Ovary (tissue), 3 donors: ENCODE data around the gene AGO4.

Source experiments
- POLR2A ChIP-seq: fragments of 450-650 bp; IDR thresholded peaks from one replicate; pipeline ENCODE4 v1.6.1; 2017; ENCODE audit warnings: antibody characterized with exemption, mild to moderate bottlenecking, moderate library complexity
- TF ChIP-seq, protein P1 (sequence below), 3 donors: fragments of 450-650 bp in 2 of 3; fragments of 200-600 bp in 1 of 3; IDR thresholded peaks; one replicate each; pipeline versions ENCODE4 v1.5.1 to v1.8.0; 2016 to 2022; ENCODE audit warnings: antibody characterized with exemption in 3 of 3, mild to moderate bottlenecking in 1 of 3
- donor health status: DM: no; HTN: no; CAD: no.

DNA sequence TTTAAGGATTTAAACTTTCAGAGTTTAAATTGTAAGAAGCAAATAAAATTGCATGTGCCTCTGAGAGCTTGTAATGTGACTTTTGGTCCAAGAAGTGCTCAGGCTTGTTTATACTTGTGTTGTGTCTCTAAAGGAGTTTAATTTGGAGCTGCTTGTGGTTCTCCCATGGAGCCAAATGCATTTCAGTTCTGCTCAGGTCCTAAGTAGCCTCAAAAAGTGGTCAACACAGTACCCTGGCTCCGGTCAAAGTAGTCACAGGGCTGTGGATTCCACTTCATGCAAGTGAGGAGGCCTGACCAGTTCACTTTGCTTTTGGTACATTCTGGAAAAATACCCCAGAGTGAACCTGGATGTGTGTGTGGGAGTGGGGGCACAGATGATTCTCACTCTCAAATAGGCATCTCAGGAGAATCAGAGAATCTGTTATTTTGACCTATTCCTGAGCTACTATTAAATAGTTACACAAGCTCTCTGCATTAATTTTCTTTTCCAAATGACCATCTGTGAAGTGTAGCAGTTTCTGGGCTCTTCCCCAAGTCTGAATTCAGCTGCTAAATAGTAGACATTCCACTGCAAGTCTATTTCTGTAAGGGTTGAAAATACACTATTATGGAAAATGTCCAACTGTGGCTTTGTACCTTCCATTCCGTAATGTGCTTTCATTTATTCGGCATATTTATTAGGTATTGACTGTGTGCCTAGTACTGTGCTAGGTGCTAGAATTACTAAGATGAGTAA is 43.5 kb downstream of the AGO4 start:
- TF ChIP-seq, protein P1, sequence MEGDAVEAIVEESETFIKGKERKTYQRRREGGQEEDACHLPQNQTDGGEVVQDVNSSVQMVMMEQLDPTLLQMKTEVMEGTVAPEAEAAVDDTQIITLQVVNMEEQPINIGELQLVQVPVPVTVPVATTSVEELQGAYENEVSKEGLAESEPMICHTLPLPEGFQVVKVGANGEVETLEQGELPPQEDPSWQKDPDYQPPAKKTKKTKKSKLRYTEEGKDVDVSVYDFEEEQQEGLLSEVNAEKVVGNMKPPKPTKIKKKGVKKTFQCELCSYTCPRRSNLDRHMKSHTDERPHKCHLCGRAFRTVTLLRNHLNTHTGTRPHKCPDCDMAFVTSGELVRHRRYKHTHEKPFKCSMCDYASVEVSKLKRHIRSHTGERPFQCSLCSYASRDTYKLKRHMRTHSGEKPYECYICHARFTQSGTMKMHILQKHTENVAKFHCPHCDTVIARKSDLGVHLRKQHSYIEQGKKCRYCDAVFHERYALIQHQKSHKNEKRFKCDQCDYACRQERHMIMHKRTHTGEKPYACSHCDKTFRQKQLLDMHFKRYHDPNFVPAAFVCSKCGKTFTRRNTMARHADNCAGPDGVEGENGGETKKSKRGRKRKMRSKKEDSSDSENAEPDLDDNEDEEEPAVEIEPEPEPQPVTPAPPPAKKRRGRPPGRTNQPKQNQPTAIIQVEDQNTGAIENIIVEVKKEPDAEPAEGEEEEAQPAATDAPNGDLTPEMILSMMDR (IDR thresholded peaks at IDR 0.05), result no peak
- TF ChIP-seq POLR2A, result no peak
